EL (cell line): ENCODE results near the gene RBMS1.
"Not testable (repeated sequence)": the region's sequence is repeated elsewhere in the genome, so short reads cannot be mapped to it uniquely, and the experiment has no call there.

Experiments
- DNase-seq: peaks from one replicate; pipeline ENCODE4 v3.0.0-alpha.2; 2016

The RBMS1 gene

DNA sequence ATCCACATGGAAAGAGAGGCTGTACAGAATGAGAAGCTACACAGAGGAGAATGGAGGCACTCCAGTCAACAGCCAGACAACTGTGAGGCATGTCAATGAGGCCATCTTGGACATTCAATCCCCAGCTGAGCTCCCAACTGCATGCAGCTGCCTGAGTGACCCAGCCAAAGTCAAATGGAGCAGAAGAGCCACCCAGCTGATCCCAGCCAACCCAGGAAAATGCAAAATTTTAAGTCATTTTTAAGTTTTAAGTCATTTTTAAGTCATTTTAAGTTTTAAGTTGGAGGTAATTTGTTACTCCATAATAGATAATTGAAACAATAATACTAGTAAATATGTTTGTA, 63.6 kb downstream of the RBMS1 start:
- DNase-seq, result no peak

DNA sequence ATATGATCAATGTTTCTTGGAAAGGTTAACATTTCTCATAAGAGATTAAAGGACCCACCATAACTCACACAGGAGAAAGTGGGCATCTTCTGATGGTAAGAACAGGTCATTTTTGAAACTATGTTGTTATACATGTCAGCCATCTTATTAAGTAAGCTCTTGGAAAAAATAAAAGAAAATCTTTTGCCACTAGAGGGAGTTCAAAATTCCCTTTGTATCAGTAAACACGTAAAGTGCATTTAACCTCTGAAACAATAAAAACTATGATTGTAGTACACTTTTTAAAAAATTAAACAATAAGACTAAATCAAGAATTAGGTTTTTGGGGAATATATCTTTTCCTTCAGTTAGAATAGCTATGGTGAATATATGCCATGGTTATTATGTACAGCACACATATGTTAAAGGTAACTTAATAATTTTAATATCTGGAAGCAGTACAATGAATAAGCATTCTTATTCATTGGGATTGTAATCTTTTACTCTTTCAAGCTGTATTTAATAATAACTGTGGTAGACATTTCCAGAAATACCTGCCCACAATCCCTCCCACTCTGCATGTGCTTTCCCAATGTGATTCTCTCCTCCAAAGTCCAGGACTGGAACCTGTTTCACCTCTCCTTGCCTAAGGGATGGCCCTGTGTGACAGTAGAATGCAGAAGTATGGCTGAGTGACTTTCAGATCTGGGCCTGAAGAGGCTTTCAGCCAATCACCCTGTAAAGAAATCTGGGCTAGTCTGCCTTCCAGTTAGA, 64.2 kb downstream of the RBMS1 start:
- DNase-seq, result peak; percentile 70

DNA sequence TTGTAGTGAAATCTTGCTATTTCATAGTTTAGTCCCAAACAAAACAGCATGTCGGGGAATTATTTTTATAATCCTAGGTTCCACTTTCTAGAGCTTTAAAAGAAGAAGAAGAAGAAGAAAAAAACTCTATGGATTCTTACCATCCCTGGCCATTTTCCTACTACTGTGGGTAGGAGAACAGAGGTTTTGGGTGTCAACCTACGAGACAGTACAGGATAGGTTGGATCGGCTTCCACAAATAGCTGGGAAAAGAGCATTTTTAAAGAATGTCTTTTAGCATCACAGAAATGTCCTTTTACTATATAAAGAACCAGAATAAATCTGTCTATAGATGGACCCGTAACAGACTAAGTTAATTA, 65.2 kb downstream of the RBMS1 start:
- no peak for DNase-seq

DNA sequence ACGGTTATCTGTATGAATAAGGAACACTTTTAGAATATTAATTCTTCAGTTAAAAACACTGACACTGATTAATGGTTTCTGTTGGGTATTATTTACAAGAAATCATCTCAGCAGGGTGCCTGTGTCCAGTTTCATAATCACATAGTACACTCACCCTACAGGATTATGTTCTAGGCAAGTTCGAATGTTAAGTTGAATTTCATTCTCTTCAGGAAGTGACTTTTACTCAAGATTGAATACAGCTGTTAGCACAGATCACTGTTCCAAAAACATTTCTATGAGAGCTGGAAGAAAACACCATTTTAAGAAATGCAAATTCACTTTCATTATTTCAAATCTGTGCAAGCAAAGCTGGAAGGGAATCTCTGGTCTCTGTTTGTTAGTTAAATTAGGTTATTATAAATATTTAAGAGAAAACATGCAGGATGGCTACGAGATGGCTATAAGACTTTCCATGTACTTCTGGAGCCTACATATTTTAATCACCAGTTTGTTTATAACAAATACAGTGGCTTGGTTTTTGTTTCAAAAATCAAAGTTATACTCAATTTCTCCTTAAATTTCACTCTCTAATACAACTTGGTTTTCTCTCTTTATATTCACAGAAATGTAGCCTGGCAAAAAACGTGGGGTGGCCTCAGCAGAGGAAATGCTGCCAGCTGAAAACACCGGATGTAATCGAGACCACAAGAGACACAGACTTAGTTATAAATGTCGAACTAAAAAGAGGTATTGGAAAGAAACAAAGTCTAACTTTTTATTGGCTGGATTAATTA, 65.8 kb downstream of the RBMS1 start:
- DNase-seq, result peak; percentile 64

DNA sequence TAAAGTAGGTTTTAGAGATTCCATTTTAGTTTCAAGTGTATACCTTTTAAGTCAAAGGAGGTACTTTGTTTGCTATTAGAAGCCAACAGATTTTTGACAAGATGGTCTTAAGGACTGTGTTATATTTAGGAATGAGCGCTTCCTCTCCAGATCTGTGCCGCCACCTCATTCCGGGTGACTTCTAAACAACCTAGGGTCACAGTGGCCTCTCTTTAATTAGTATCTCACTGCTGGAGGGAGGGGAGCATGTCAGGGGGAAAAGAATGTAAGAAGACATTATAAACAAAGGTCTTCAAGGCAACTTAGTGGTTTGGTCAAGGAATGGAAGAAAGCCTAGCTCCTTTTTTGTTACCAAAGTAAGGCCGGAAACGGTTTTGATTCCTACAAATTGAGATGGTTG, 67.0 kb downstream of the RBMS1 start:
- no peak for DNase-seq

DNA sequence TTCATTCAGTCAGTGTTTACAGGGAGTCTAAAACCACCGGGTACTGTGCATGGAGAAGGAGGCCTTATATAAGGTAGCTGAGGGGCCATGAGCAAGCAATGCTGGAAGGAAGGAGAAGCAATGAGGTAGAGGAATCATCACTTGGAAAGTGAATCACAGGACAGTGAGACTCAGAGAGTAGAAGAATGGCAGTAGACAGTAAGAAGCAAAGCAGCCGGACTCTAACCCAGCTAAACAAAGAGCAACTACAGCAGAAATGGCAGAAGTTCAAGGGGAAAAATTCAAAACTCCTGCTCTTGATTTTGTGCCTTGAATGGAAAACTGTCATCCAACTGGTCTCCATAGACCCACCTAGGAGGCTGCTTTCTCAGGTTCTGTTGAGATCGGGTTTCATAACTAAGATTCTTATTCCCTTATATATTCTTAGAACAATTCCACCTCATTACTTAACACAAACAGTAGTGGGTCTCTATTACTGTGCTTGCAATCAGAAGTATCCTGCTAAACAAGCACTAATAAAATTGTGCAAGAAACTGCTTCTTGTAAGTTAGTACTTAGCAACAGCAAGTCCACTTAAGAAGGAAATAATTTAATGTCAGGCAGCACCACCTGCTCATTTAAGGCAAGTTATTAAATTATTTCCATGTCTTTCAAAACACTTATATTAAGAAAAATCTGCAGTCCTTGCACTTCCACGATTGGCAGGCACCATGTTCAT, 68.0 kb downstream of the RBMS1 start:
- peak; percentile 26 for DNase-seq

DNA sequence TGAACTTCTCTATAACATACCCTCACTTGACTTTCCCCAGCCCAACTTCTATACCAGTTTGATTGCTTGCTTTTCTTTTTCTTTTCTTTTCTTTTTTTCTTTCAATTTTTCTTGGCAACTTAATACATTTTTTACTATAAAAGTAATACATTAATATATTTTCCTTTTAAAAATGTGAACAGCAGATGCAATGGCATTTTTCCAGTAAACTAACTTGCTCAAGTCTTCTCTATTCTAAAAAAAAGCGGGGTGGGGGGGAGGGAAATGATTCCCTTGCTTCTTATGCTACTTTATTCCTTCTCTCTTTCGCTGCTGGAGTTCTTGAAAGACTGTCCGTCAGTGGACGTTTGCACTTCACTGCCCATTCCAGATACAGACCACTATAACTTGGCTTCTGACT, 70.5 kb downstream of the RBMS1 start:
- no peak for DNase-seq

DNA sequence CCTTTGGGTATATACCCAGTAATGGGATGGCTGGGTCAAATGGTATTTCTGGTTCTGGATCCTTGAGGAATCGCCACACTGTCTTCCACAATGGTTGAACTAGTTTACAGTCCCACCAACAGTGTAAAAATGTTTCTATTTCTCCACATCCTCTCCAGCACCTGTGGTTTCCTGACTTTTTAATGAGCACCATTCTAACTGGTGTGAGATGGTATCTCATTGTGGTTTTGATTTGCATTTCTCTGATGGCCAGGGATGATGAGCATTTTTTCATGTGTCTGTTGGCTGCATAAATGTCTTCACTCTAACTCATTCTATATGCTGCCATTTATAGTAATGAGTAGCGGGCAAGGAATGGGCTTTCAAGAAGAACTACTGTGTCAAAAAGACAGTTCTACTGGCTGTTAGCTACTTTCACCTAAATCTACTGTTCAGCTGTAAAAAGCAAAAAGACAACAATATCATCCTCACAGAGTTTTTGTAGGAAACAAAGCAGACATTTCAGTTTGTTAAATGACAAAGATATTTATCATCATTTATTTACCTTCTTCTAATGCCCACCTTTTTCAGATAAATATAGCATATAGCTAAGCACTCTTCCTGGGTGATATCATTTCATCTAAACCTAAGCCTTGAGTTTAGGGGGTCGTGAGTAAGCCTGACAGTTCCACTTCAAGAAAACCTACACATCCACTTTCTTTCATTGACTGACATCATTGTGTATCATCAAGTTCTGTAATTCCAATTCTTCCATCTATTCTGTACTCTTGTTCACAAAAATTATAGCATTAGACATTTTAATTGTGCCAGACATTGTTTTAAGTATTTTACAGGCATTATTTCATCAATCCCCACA, 71.7 kb downstream of the RBMS1 start:
- not testable (repeated sequence) for DNase-seq

DNA sequence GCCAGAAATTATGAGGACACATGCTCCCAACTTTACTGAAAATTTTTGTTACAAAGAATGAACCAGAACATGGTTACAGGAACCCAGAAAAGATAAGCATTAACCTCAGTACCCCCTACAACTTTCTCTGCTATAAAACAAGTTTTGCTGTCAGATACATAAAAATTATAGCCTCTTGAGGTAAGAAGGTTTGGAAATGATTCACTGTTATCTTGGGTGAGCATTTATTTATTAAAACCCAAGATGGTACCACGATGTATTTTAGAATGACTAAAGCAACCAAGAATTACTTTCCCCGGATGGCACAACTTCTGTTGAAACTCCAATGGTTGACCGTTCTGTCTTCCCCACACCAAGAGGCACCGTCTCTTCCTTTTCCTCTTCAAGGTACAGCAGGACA, 72.9 kb downstream of the RBMS1 start:
- no peak for DNase-seq

DNA sequence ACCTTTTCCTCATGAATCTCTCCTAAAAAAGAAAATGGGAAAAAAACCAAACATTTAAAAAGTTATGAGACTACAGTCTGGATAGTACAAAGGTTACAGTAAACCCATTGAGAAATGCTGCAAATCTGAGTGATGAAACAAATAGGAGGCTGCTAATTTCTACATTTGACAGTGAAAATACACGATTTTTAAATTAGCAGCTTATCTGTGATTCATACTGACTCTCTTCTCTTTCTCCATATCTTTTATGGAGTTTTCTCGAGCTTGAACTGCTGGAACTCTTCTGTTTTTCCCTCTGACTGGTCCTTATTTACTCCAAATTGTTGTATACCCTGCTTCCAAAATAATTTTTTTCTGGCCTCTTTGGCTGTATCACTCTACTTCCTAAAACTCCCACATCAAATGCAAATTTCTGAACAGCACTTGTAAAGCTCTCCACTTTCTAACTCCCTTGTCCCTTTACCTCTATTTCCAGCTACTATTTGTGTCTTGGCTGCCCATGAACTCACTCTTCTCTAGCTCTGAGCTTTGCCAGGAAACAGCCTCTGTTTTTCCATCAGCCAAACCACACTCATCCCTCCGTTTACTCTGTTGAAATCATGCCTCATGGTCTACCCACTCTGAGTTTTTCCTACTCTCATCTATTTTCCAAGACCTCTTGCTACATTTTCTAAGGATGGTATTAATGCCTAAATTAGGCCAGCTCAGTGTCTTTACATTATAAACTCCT, 73.7 kb downstream of the RBMS1 start:
- DNase-seq, result no peak

DNA sequence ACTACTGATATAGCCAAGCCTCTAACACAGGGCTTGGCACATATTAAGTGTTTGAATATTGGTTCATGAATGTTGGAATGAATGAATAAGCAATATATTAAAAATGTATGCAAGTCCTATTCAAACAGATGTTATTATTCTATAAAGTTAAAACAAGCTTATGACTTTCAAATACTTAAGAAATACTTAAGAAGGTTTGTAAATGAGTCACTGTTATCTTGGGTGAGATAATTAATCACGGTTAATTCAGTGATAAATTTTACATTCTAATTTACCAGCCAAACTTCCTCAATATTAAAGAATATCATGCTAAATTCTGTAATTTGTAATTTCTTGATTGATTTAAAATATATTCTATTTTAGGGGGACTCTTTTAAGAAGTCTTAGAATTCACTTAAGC, 74.8 kb downstream of the RBMS1 start:
- no peak for DNase-seq

DNA sequence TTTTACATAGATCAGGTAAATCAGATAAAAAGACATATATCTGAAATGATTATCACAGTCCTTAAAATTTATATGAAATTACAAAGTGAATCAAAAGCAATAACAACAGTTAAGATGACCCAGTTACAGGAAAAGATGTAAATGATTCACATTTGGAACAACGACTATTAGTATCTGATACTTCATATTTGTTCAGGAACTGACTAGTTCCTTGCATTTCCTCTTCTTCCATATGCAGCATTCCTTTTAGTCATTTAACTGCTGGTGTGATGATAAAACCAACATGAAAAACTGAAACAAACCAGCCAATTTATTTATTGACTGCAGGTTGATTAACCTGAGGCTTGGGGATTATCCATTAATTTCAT, 75.2 kb downstream of the RBMS1 start:
- DNase-seq, result no peak

DNA sequence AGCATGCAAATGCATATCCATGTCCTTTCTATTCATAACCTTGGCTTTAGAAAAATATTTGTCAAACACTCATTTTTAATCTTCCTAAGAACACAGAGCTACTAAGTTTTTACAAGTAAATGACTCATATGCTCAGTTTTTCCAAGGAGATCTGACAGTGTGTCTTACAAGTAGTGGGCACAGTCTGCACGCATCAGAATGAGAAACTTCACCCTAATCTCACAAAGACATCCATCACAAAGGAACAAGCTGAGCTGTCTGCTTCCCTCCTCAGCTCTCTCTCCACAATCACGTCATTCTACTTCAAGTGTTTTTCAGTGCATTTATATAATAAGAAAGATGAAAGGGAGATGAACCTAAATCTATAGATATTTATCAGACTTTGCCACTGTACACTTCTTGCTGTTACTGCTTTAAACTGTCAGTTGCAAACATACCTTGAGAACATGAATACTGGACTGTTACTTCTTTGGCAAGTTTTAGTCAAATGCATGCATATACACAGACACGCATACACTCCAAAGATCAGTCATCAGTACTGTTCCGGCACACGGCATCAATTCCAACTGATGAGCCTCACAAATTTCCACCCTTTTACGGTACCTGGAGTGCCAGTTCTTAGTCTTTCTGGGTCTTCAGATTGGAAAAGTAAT, 75.7 kb downstream of the RBMS1 start:
- peak; percentile 87 for DNase-seq

DNA sequence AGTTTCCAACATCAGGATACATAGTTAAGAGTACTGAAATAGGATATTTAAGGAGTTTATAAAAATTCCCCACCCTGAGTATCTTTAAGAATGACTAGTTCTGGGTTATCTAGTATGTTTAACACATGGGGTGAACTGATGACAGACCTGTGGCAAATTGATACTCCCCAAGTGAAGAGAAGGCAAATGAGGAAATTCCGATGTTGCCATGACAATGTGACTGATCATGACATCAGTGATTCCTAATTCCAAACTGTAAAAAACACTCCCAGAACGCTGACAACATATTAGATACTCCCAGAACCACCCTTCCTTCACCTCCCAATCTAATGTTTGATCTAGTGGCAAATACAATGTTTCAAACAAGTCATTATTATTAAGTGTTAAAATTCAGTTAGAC, 77.6 kb downstream of the RBMS1 start:
- peak; percentile 79 for DNase-seq

DNA sequence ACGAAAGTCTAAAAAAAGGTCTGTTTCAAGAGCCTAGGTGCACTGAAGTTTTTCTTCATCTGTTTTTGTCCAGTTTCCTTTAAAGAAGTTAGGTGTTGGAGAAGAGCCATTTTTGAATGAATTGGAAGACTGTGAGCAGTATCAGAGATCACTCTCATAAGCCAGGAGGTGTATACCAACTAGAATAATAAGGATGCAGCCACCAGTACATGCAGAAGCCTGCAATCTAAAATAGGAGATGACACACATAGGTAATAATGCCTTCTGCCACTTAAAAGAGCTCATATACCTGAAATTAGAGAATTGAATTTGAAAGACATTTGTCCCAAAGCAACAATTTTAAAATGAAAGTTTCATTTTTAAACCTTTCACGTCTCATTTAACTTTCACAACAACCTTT, 81.7 kb downstream of the RBMS1 start:
- no peak for DNase-seq

DNA sequence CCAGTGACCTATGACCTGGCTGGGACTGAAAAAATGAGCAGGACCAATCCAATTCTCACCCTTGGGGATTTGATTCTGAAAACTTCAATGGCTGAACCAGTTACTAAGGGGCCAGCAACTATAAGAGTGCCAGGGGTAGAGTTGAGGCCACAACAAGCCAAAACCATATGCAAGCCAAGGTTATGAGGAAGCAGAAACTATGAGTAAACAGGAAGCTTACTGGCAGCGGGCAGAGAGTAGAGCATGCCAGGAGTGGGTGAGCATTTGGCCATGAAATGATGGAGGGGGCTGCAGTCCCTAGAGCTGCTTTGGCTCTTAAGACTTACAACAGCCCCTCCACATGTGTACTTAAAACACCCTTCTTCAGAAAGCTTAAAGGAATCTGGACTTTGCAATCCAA, 82.4 kb downstream of the RBMS1 start:
- DNase-seq, result peak; percentile 71

DNA sequence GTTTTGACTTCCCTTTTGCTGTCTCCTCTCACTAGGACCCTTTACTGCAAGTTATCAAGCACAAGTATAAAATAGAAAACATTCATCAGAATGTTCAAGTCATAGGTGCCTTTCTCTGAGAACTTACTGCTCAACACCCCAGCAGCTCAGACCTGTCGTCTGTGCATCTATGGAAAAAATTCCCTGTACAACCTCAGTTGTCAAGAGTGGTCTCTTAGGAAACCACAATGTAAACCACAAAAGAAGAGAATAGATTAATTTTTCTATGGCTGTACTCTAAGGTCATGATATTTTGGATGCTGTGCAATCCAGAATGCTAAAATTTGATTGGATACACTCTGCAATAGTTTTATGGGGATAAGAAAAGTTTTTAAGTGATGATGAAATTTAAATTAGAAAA, 84.1 kb downstream of the RBMS1 start:
- DNase-seq, result no peak

DNA sequence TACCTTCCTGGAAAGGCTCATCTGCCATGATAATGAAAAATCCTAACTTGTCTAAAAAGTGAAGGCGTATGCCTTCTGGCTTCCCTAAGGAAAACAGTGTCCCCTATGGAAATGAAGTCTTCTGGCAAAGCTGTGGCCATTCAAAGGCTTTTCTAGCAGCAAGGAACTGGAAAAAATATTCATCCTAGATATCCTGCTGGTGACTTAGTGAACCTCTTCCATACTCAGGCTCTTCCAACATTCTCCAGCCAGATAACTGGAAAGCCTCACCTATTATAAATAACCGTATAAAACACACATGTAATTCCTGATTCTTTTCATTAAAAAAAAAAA, 84.7 kb downstream of the RBMS1 start:
- DNase-seq, result no peak

DNA sequence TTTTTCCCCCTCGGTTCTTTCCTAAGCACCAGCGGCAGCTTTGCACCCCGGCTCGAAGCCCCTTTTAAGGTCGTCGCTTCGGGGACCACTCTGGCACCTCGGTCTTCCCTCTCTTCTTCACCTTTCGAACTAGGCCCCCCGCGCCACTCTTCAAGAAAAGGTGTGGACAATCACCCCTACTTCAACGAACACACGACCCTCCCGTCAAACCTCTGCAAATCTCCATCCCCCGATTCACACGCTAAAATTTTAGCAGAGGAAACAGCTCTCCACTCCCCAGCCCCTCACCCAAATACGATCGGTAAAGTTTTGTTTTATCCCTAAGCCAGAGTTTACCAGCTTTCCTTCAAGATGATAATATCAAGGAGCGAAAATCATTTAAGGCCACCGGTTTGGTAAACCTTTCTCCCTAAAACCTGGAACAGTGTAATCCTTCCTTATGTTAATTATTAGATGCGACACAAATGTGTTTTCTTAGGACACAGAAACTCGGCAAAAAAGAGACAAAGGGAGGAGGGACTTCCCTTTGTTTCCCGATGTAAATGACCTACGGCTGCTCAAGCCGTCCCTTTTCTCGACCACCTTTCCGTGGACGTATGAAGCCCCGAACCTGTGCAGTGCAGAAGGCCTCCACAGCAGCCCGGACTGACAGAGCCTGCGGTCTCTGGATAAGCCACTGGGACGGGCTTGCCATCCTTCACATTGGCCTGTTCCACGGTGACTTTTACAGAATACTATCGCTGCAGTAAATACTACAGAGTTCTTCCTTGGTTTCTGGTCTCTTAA, 85.2 kb downstream of the RBMS1 start:
- DNase-seq, result no peak

DNA sequence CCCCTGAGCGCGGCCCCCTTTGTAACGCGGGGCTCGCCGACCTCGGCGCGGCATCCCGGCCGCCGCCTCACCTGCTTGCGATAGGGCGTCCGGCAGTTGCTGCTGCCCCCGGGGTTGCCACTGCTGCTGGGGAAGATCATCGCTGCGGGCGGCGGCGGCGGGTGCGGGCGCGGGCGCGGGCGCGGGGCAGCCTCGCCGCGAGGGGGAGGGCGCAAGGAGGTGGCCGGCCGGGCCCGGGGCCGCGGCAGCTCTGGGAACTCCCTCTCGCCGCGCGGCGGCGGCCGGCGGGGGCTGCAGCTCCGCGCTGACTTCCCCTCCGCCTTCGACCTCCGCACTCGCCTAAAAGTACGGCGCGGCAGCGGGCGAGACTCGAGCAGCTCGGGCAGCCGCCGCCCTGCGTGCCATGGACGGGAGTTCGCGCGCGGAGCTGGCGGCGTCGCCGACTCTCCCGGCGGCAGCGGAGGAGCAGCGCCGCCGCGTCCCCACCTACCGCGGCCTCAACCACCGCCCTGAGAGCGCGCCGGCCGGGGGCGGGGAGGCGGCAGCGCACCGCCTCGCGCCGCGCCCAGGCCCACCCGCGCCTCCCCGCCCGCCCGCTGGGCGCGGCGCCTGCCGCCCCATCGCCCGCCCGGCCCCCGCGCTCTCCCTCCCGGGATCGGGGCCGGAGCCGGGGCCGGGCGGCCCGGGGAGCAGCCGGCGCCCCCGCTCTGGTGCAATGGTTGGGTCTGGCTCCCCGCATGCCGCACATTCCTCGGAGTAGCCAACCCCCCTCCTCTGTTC, 86.0 kb downstream of the RBMS1 start:
- DNase-seq, result peak; percentile 70
